Naive thymus-derived CD4-positive, alpha-beta T cell (primary cell): Measurements from ENCODE around the gene ICAM2. TPM values are rescaled to one million over a fixed set of nuclear protein-coding genes. Genes with fewer than 3 reads are reported as not detected.
A peak's percentile ranks its signal among the peaks of the same experiment; 100 is the strongest.

ENCODE experiments used
- ATAC-seq: fragments of 150-1000 bp; cut with Tn5 transposase; 2 replicates; pipeline ENCODE4 v1.10.0; 2021; ENCODE audit warnings: mild to moderate bottlenecking, moderate library complexity
- CTCF ChIA-PET: fragments of 350-600 bp; sonication (Branson Sonifier 250); formaldehyde crosslinking; loops from one replicate; lab custom pipeline; 2021; ENCODE audit warnings: antibody characterized with exemption; lab: Charles Lee
- POLR2A ChIA-PET: fragments of 350-600 bp; sonication (Branson Sonifier 250); formaldehyde crosslinking; loops from one replicate; lab custom pipeline; 2021; ENCODE audit warnings: antibody characterized with exemption, inconsistent platforms; lab: Charles Lee
- DNase-seq, 9 donors: peaks; one replicate each; pipeline versions ENCODE4 v3.0.0 to v3.0.0-alpha.2; 2020 to 2022; ENCODE audit warnings: mixed read lengths in 1 of 9
- H3K27ac ChIP-seq: one replicate; pipeline ENCODE4 v1.7.0; 2013; ENCODE audit warnings: mild to moderate bottlenecking, low read depth, low read length, moderate library complexity
- H3K27me3 ChIP-seq, 2 donors: one replicate each; pipeline ENCODE4 v1.7.0; 2013; ENCODE audit warnings: low read length in 2 of 2, mild to moderate bottlenecking in 2 of 2, moderate library complexity in 2 of 2; ENCODE audit not compliant: control insufficient read depth in 2 of 2, insufficient read depth in 2 of 2
- H3K36me3 ChIP-seq, 3 experiments: 1 replicate in 2 of 3; 2 replicates in 1 of 3; pipeline ENCODE4 v1.7.0; 2013; ENCODE audit warnings: low read length in 3 of 3, mild to moderate bottlenecking in 3 of 3, moderate library complexity in 1 of 3; ENCODE audit not compliant: insufficient read depth in 3 of 3, control insufficient read depth in 2 of 3
- H3K4me1 ChIP-seq, 2 donors: one replicate each; pipeline ENCODE4 v1.7.0; 2013; ENCODE audit warnings: low read length in 2 of 2, mild to moderate bottlenecking in 2 of 2, moderate library complexity in 1 of 2; ENCODE audit not compliant: control insufficient read depth in 2 of 2, insufficient read depth in 2 of 2
- H3K4me3 ChIP-seq: 2 replicates; pipeline ENCODE4 v1.7.0; 2013; ENCODE audit warnings: mild to moderate bottlenecking, low read length
- H3K9me3 ChIP-seq, 3 experiments: 1 replicate in 2 of 3; 2 replicates in 1 of 3; pipeline ENCODE4 v1.7.0; 2013; ENCODE audit warnings: low read length in 3 of 3; ENCODE audit not compliant: control insufficient read depth in 2 of 3
- H3K27ac Mint-ChIP-seq, 9 donors: one replicate each; pipeline ENCODE4 v1.8.0; 2020 to 2022; ENCODE audit warnings: mixed read lengths in 9 of 9, mild to moderate bottlenecking in 8 of 9, moderate library complexity in 5 of 9, inconsistent platforms in 2 of 9
- H3K27me3 Mint-ChIP-seq, 5 donors: one replicate each; pipeline ENCODE4 v1.8.0; 2021 to 2022; ENCODE audit warnings: mixed read lengths in 5 of 5, mild to moderate bottlenecking in 1 of 5
- H3K36me3 Mint-ChIP-seq, 5 donors: one replicate each; pipeline ENCODE4 v1.8.0; 2020 to 2022; ENCODE audit warnings: mixed read lengths in 5 of 5, mild to moderate bottlenecking in 3 of 5, inconsistent platforms in 1 of 5
- H3K4me1 Mint-ChIP-seq, 7 donors: one replicate each; pipeline ENCODE4 v1.8.0; 2020 to 2022; ENCODE audit warnings: mixed read lengths in 7 of 7, mild to moderate bottlenecking in 3 of 7, inconsistent platforms in 1 of 7
- H3K4me3 Mint-ChIP-seq, 10 donors: one replicate each; pipeline ENCODE4 v1.8.0; 2020 to 2022; ENCODE audit warnings: mild to moderate bottlenecking in 10 of 10, mixed read lengths in 10 of 10, moderate library complexity in 6 of 10, inconsistent platforms in 2 of 10
- H3K9me3 Mint-ChIP-seq, 11 donors: one replicate each; pipeline ENCODE4 v1.8.0; 2020 to 2022; ENCODE audit warnings: mixed read lengths in 11 of 11, mild to moderate bottlenecking in 4 of 11, inconsistent platforms in 1 of 11, moderate library complexity in 1 of 11
- intact Hi-C, 2 donors: fragments of 100-400 bp; cut with micrococcal nuclease; formaldehyde crosslinking; loops; one replicate each; pipeline ENCODE4 v1.15.1; 2023
- polyA plus RNA-seq, 2 donors: library from polyadenylated mRNA; unstranded; fragments of 300-500 nt; fragmentation: Illumina TruSeq; gene quantifications; one replicate each; pipeline ENCODE4 v1.2.3, GENCODE V29; 2021
- total RNA-seq, 6 experiments: library from RNA in 5 of 6; stranded (reverse) in 5 of 6; gene quantifications; 1 replicate in 5 of 6; 2 replicates in 1 of 6; pipeline ENCODE4 v1.2.3 and lab custom pipeline; 2021 to 2026

Gene ICAM2
- total and polyA plus RNA-seq, 7 experiments from 2014 or later = 60.9 to 414 (median 131) TPM

DNA sequence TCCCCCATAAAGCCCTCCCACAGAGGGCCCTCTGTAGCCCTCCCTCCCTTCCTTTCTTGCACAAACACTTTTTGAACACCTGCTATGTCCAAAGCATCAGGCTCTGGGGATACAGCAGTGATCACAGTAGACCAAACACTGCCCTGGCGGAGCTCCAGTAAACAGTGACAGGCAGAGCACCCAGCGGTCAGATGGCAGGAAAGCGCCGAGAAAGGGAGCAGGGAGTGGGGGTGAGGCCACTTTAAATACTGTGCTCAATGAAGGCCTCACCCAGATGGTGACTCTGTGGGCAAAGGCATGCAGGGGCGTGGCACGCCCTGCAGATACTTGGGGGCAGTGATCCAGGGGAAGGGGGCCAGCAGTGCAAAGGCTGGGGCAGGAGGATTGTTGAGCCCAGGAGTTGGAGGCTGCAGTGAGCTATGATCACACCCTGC lies 14.7 kb downstream of the ICAM2 start:
- Mint-ChIP-seq H3K27ac (peak overlapping the region in 8 of 9 donors; percentile 67 to 87 (median 82)), H3K36me3 (peaks cover 0 to 19% (median 5%) of the 10 kb centered on the region in 5 donors), H3K9me3 (peaks cover 0 to 2% (median 0%) of the 10 kb centered on the region in 11 donors), H3K4me1 (peaks cover 24 to 57% (median 49%) of the 10 kb centered on the region in 7 donors), H3K27me3 (no peaks in the 10 kb centered on the region), H3K4me3 (peak overlapping the region in 2 of 10 donors; percentile 25 to 48)
- Histone ChIP-seq H3K4me3 (no peak overlapping the region), H3K4me1 (peaks cover 26 to 27% of the 10 kb centered on the region in 2 donors), H3K27me3 (no peaks in the 10 kb centered on the region), H3K27ac (peak overlapping the region; percentile 59), H3K9me3 (no peaks in the 10 kb centered on the region), H3K36me3 (peaks cover 7 to 73% (median 16%) of the 10 kb centered on the region in 3 experiments)
- intact Hi-C loops = no loop called here
- DNase-seq (no peak), ATAC-seq (no peak)
- POLR2A ChIA-PET = interaction anchor here (1.2 to 3.6 kb wide), 4 partner anchors 15 to 140 kb away, joined by 3 to 23 read pairs (median 5); partner anchors contain the start of genes CD79B and ICAM2
- CTCF ChIA-PET = interaction anchor here (0.8 to 1.8 kb wide), 4 partner anchors 12 to 20 kb away, joined by 3 to 8 read pairs (median 4); no protein-coding TSS in a partner anchor

DNA sequence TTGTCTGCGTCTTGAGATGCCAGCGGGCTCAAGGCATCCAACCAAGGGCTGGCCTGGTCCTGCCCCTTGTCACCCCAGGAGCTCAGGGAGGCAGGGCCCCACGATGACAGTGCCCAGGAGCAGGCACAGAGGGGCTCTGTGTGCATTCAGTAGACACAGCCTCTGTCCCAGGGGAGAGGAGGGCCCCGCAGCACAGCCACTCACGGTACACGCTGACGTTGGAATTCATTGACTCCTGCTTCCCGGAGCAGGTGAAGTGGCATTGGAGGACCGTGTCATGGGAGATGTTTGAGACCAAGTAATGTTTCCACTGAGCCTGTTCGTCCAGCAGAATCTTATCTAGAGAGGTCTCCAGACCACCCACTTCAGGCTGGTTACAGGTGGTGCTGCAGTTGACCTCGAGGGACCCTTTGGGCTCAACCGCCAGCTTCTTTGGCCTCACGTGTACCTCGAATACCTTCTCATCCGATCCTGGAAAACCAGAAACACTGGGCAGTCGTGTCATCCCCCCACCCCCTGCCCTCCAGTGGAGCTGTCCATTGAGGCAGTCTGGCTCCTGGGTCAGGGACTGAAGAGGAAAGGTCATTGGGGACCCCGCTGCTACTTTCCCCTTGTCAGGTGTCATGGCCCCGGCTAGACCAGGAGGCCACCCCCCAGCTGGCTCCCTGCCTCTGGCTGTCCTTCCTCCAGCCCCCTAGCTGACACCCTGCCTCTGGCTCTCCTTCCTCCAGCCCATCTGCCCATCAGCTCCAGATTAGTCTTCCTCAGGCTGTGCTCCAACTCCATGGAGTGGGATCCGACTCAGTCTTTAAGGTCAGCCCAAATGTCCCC lies 15.3 kb downstream of the ICAM2 start:
- H3K27me3 ChIP-seq = no peaks in the 10 kb centered on the region
- H3K36me3 ChIP-seq = peaks cover 7 to 71% (median 16%) of the 10 kb centered on the region in 3 experiments
- H3K9me3 ChIP-seq = no peaks in the 10 kb centered on the region
- no peak for ATAC-seq
- ChIA-PET CTCF (interaction anchor here (0.6 to 1.8 kb wide), 3 partner anchors 21 to 47 kb away, joined by 3 to 8 read pairs (median 3); no protein-coding TSS in a partner anchor), POLR2A (interaction anchor here (1.2 to 3.6 kb wide), 4 partner anchors 16 to 141 kb away, joined by 3 to 23 read pairs (median 5); partner anchors contain the start of genes CD79B and ICAM2)
- peaks cover 0 to 2% (median 0%) of the 10 kb centered on the region in 11 donors for H3K9me3 Mint-ChIP-seq
- H3K27ac ChIP-seq = peak overlapping the region; percentile 49
- H3K4me3 Mint-ChIP-seq = peak overlapping the region in 2 of 10 donors; percentile 25 to 48
- no peak overlapping the region for H3K4me3 ChIP-seq
- peaks cover 0 to 16% (median 0%) of the 10 kb centered on the region in 5 donors for H3K36me3 Mint-ChIP-seq
- H3K4me1 Mint-ChIP-seq = peaks cover 26 to 54% (median 45%) of the 10 kb centered on the region in 7 donors
- DNase-seq = no peak
- peaks cover 23 to 26% of the 10 kb centered on the region in 2 donors for H3K4me1 ChIP-seq
- no peaks in the 10 kb centered on the region for H3K27me3 Mint-ChIP-seq
- intact Hi-C loops = no loop called here
- H3K27ac Mint-ChIP-seq = peak overlapping the region in 8 of 9 donors; percentile 67 to 87 (median 82)

DNA sequence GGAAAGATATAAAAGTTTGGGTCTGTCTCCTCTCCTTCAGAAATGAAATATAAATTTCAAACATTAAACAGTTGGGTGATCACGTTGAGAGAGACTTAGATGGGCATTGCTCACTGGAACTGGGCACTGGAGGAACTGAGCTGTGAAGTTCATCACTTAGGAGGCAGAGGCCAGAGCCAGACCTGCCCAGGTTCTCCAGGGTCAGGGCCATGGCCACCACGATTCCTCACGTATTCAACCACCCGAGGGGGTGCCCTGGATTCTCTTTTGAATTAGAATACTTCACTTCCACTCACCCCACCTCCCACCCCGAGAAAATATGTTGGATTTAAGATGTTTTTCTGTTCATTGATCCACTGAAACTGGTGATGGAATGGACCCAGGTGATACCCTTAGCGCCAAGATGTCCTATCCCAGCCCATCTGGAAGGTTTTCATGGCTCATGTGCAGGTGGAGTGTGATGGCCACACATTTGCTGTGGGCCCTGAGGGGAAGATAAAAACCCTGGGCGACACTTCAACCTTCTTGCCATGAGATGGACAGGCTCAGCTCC lies 16.1 kb downstream of the ICAM2 start:
- Histone ChIP-seq H3K27me3 (no peaks in the 10 kb centered on the region), H3K36me3 (peaks cover 7 to 67% (median 16%) of the 10 kb centered on the region in 3 experiments), H3K4me3 (no peak overlapping the region), H3K9me3 (no peaks in the 10 kb centered on the region), H3K4me1 (peaks cover 20 to 24% of the 10 kb centered on the region in 2 donors), H3K27ac (no peak overlapping the region)
- Mint-ChIP-seq H3K27me3 (no peaks in the 10 kb centered on the region), H3K27ac (peak overlapping the region in 8 of 9 donors; percentile 48 to 84 (median 78)), H3K4me1 (peaks cover 26 to 54% (median 45%) of the 10 kb centered on the region in 7 donors), H3K9me3 (peaks cover 0 to 2% (median 0%) of the 10 kb centered on the region in 11 donors), H3K36me3 (peaks cover 0 to 11% (median 0%) of the 10 kb centered on the region in 5 donors), H3K4me3 (no peak overlapping the region)
- DNase-seq = no peak
- ChIA-PET CTCF (interaction anchor here (0.6 to 0.9 kb wide), 3 partner anchors 8 to 48 kb away, joined by 3 read pairs; no protein-coding TSS in a partner anchor), POLR2A (no interaction called here)
- no peak for ATAC-seq
- intact Hi-C loops = no loop called here

DNA sequence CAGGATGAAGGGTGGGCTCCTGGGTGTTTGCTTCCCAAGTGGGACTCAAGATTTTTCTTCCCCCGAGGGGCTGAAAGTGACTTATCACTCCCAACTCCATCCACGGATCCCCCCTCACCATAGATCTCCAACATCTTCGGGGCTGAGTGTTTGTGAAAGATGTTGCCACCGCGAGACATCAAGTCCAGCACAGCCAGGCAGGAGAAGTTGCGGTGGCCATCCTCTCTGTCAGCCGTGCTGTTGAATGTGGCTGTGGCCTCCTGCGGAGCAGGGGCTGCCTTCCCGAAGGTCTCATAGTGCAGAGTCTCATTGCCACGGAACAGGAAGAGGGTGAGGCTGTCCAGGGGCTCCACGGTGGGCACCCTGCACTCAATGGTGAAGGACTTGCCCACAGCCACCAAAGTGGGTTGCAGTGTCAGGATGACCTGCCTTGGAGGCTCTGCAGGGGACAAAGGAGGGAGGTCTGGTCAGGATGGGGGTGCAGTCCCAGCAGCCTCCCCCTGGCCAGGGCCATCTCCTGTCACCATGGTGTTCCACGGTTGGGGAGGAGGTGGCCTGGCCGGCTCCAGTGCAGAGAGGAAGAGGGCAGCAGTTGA lies 16.8 kb downstream of the ICAM2 start:
- no peak for DNase-seq
- H3K36me3 Mint-ChIP-seq = peaks cover 0 to 11% (median 0%) of the 10 kb centered on the region in 5 donors
- POLR2A ChIA-PET = no interaction called here
- H3K4me1 Mint-ChIP-seq = peaks cover 27 to 52% (median 45%) of the 10 kb centered on the region in 7 donors
- no peak overlapping the region for H3K4me3 ChIP-seq
- peaks cover 23 to 25% of the 10 kb centered on the region in 2 donors for H3K4me1 ChIP-seq
- H3K27me3 Mint-ChIP-seq = no peaks in the 10 kb centered on the region
- no peak overlapping the region for H3K27ac ChIP-seq
- intact Hi-C loops = no loop called here
- no peaks in the 10 kb centered on the region for H3K9me3 ChIP-seq
- no peak for ATAC-seq
- H3K27ac Mint-ChIP-seq = peak overlapping the region in 5 of 9 donors; percentile 48 to 81 (median 57)
- no peak overlapping the region for H3K4me3 Mint-ChIP-seq
- CTCF ChIA-PET = interaction anchor here (0.7 kb wide), 1 partner anchor 9 kb away, joined by 3 read pairs; no protein-coding TSS in a partner anchor
- no peaks in the 10 kb centered on the region for H3K27me3 ChIP-seq
- H3K9me3 Mint-ChIP-seq = peaks cover 0 to 2% (median 0%) of the 10 kb centered on the region in 11 donors
- H3K36me3 ChIP-seq = peaks cover 7 to 67% (median 16%) of the 10 kb centered on the region in 3 experiments

DNA sequence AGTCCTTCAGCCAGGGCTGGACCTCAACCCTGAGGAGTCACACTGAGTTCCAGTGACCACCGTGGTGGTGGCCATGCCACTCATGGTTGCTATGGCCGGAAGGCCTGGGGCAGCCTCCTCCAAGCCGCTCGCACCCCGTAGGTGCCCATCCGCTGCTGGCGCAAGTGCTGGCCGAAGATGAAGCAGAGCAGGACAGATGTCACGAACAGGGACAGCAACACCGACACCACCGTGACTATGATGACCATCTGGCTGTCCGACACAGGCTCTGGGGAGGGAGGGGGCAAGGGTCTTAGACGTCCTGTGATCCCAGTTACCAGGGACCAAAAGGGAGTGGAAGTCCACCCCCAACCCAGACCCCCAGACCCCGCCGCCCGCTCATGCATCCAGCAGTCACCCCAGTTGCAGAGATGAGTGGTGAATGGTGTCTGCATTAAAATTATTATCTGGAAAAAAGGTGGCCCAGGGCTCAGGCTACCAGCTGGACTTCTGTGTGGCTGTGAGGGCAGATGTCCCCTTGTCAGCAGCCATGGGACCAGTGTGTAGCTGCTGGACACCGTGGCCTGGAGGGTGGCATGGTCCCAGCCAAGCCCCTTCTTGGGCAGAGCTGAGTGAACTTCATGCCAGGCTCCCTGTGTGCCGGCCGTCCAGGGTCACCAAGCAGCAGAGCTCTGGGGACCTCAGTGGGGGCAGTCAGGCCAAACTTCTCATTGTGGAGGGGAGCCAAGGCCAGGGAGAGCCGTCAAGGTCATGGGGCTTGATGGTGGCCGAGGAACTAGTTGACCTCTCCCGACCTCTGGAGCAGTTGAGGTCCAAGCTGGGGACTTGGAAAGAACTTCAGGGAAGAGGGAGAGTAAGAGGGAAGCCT lies 17.5 kb downstream of the ICAM2 start:
- peaks cover 7 to 64% (median 16%) of the 10 kb centered on the region in 3 experiments for H3K36me3 ChIP-seq
- no peaks in the 10 kb centered on the region for H3K27me3 ChIP-seq

More for the DNA sequence above, 17.5 kb downstream of the ICAM2 start:
- Mint-ChIP-seq H3K4me3 (no peak overlapping the region), H3K4me1 (peaks cover 30 to 49% (median 39%) of the 10 kb centered on the region in 7 donors), H3K27me3 (no peaks in the 10 kb centered on the region), H3K36me3 (peaks cover 0 to 11% (median 0%) of the 10 kb centered on the region in 5 donors), H3K27ac (peak overlapping the region in 4 of 9 donors; percentile 47 to 81 (median 61)), H3K9me3 (no peaks in the 10 kb centered on the region)
- DNase-seq (no peak), ATAC-seq (no peak)
- Histone ChIP-seq H3K9me3 (no peaks in the 10 kb centered on the region), H3K27ac (no peak overlapping the region), H3K4me1 (peaks cover 21 to 26% of the 10 kb centered on the region in 2 donors), H3K4me3 (no peak overlapping the region)
- intact Hi-C loops = no loop called here
- ChIA-PET POLR2A (interaction anchor here (3.6 to 7.3 kb wide), 2 partner anchors 18 to 24 kb away, joined by 40 to 58 read pairs; partner anchors contain the start of gene ICAM2), CTCF (interaction anchor here (1.7 kb wide), 1 partner anchor 23 kb away, joined by 5 read pairs; no protein-coding TSS in a partner anchor)
